Esophagus squamous epithelium (tissue), 5 donors: ENCODE measurements around the gene AXIN1. TPM values are rescaled to one million over a fixed set of nuclear protein-coding genes. Genes with fewer than 3 reads are reported as not detected.

Experiments used
- DNase-seq: peaks from one replicate; lab custom pipeline; 2025; lab: John Stamatoyannopoulos, UW
- H3K27ac ChIP-seq, 4 donors: fragments of 200-600 bp; sonication (generic); one replicate each; pipeline ENCODE4 v1.5.1; 2016 to 2019; ENCODE audit warnings: mild to moderate bottlenecking in 1 of 4
- H3K27me3 ChIP-seq, 4 donors: fragments of 200-600 bp; sonication (generic); 1 replicate in 3 of 4; 2 replicates in 1 of 4; pipeline versions ENCODE4 v1.5.1 to v1.6.0; 2017 to 2021; ENCODE audit warnings: antibody characterized with exemption in 1 of 4
- H3K36me3 ChIP-seq, 3 donors: fragments of 200-600 bp; sonication (generic); one replicate each; pipeline ENCODE4 v1.5.1; 2016 to 2019
- H3K4me1 ChIP-seq, 3 donors: fragments of 200-600 bp; sonication (generic); one replicate each; pipeline ENCODE4 v1.5.1; 2017 to 2019
- H3K4me3 ChIP-seq, 4 donors: fragments of 200-600 bp; sonication (generic); 1 replicate in 3 of 4; 2 replicates in 1 of 4; pipeline ENCODE4 v1.5.1; 2016 to 2019; ENCODE audit warnings: mild to moderate bottlenecking in 2 of 4, moderate library complexity in 1 of 4
- H3K9me3 ChIP-seq, 3 donors: fragments of 200-600 bp; sonication (generic); one replicate each; pipeline ENCODE4 v1.5.1; 2016 to 2019
- CTCF ChIP-seq, 6 experiments: fragments of 450-650 bp in 4 of 6; fragments of 200-600 bp in 2 of 6; sonication (generic) in 2 of 6; IDR thresholded peaks; one replicate each; pipeline ENCODE4 v1.5.1; 2016 to 2019; ENCODE audit warnings: antibody characterized with exemption in 6 of 6, mild to moderate bottlenecking in 4 of 6, moderate library complexity in 4 of 6
- POLR2A ChIP-seq, 4 donors: fragments of 450-650 bp; IDR thresholded peaks; one replicate each; pipeline ENCODE4 v1.6.1; 2017; ENCODE audit warnings: antibody characterized with exemption in 4 of 4, mild to moderate bottlenecking in 4 of 4, moderate library complexity in 3 of 4
- WGBS, 2 donors: methylation state at CpG; one replicate each; pipeline ENCODE4 v1.1.5; 2018; 5-methylcytosine and 5-hydroxymethylcytosine counted together
- intact Hi-C: fragments of 100-400 bp; cut with DNase I; formaldehyde crosslinking; loops from one replicate; pipeline ENCODE4 v1.15.0; 2022
- total RNA-seq, 4 donors: library from RNA; depleted of rRNA; stranded (reverse); fragments of >200 nt; gene quantifications; one replicate each; pipeline ENCODE4 v1.1.0, GENCODE V29; 2016
- donor health status: DM: yes; HTN: yes; CAD: no.

The AXIN1 gene
- total RNA-seq, 4 donors from 2014 or later: 17.8 to 32.2 (median 22.2) TPM

GRCh38 chr16:324201-324450, 28.4 kb downstream of the AXIN1 start:
- 77 to 90% methylated on average over 6 to 8 of the region's 17 CpGs for whole genome bisulfite sequencing, 2 donors
- peaks cover 17 to 52% (median 24%) of the 10 kb centered on the region in 3 donors for H3K4me1 ChIP-seq
- H3K9me3 ChIP-seq: no peaks in the 10 kb centered on the region
- DNase-seq: no peak
- TF ChIP-seq POLR2A (IDR thresholded peaks at IDR 0.05): no peak
- TF ChIP-seq CTCF (IDR thresholded peaks at IDR 0.05): no peak
- no peak overlapping the region for H3K27ac ChIP-seq
- H3K27me3 ChIP-seq: no peaks in the 10 kb centered on the region
- H3K36me3 ChIP-seq: peaks cover 0 to 20% (median 0%) of the 10 kb centered on the region in 3 donors
- H3K4me3 ChIP-seq: no peak overlapping the region
- intact Hi-C loops: no loop called here

GRCh38 chr16:322476-323143, 29.9 kb downstream of the AXIN1 start:
- Histone ChIP-seq H3K27ac (no peak overlapping the region), H3K4me1 (peaks cover 12 to 39% (median 18%) of the 10 kb centered on the region in 3 donors), H3K9me3 (no peaks in the 10 kb centered on the region), H3K4me3 (no peak overlapping the region), H3K27me3 (no peaks in the 10 kb centered on the region), H3K36me3 (peaks cover 0 to 35% (median 4%) of the 10 kb centered on the region in 3 donors)
- intact Hi-C loops: no loop called here
- TF ChIP-seq CTCF (IDR thresholded peaks at IDR 0.05) (no peak), POLR2A (IDR thresholded peaks at IDR 0.05) (no peak)
- 86 to 88% methylated on average over 5 to 7 of the region's 13 CpGs for WGBS, 2 donors
- DNase-seq: no peak

- Histone ChIP-seq H3K4me1 (peaks cover 9 to 28% (median 14%) of the 10 kb centered on the region in 3 donors), H3K27ac (no peak overlapping the region), H3K4me3 (no peak overlapping the region), H3K27me3 (no peaks in the 10 kb centered on the region), H3K36me3 (peaks cover 0 to 43% (median 4%) of the 10 kb centered on the region in 3 donors), H3K9me3 (no peaks in the 10 kb centered on the region)
- intact Hi-C loops: no loop called here
- 67 to 76% methylated on average over 7 to 9 of the region's 9 CpGs for WGBS, 2 donors
- no peak for DNase-seq
- TF ChIP-seq POLR2A (IDR thresholded peaks at IDR 0.05) (no peak), CTCF (IDR thresholded peaks at IDR 0.05) (no peak)
These were observed 31.0 kb downstream of the AXIN1 start for GRCh38 chr16:321532-321931.

- WGBS, 2 donors: 88 to 94% methylated on average over 5 of the region's 5 CpGs
These were observed 32.3 kb downstream of the AXIN1 start for GRCh38 chr16:320206-320605.

More at GRCh38 chr16:320206-320605, 32.3 kb downstream of the AXIN1 start:
- no peak overlapping the region for H3K27ac ChIP-seq
- no peak overlapping the region for H3K4me3 ChIP-seq
- intact Hi-C loops: no loop called here
- TF ChIP-seq CTCF (IDR thresholded peaks at IDR 0.05): no peak
- no peak for TF ChIP-seq POLR2A (IDR thresholded peaks at IDR 0.05)
- H3K36me3 ChIP-seq: peaks cover 0 to 39% (median 4%) of the 10 kb centered on the region in 3 donors
- no peaks in the 10 kb centered on the region for H3K27me3 ChIP-seq
- DNase-seq: no peak
- no peaks in the 10 kb centered on the region for H3K9me3 ChIP-seq
- H3K4me1 ChIP-seq: peaks cover 6 to 17% (median 12%) of the 10 kb centered on the region in 3 donors
